OCI-LY3 (cell line): Measurements from ENCODE around the gene TRIM29.

ENCODE experiments used
- H2AFZ ChIP-seq: fragments of 200-600, 300-600 bp; shearing (Covaris generic); 2 replicates; pipeline ENCODE4 v1.6.0; 2014; ENCODE audit warnings: antibody characterized with exemption, low read depth, low read length
- H3K27ac ChIP-seq: fragments of 200-600, 300-600 bp; sonication (generic); 2 replicates; pipeline ENCODE4 v1.5.1; 2014; ENCODE audit warnings: mild to moderate bottlenecking, low read length, moderate library complexity, mixed read lengths
- H3K27me3 ChIP-seq: fragments of 200-600, 300-600 bp; sonication (generic); 2 replicates; pipeline ENCODE4 v1.6.1; 2014; ENCODE audit warnings: low read depth, low read length, mixed read lengths
- H3K36me3 ChIP-seq: fragments of 200-600, 300-600 bp; sonication (generic); replicated peaks from 2 replicates; pipeline ENCODE3; 2014; ENCODE audit warnings: low read depth, low read length, mixed read lengths
- H3K4me1 ChIP-seq: fragments of 300-600, 200-600 bp; sonication (generic); 2 replicates; pipeline ENCODE4 v1.6.1; 2014; ENCODE audit warnings: low read length, mixed read lengths
- H3K4me2 ChIP-seq: fragments of 200-600, 300-600 bp; sonication (generic); 2 replicates; pipeline ENCODE4 v1.6.1; 2014; ENCODE audit warnings: low read length, mixed read lengths
- H3K4me3 ChIP-seq: fragments of 300-600, 200-600 bp; sonication (generic); 2 replicates; pipeline ENCODE4 v1.5.1; 2014; ENCODE audit warnings: antibody characterized with exemption, mild to moderate bottlenecking, low read length, moderate library complexity
- H3K79me2 ChIP-seq: fragments of 300-600, 200-600 bp; shearing (Covaris generic); 2 replicates; pipeline ENCODE4 v1.6.1; 2014; ENCODE audit warnings: mild to moderate bottlenecking, low read length, mixed read lengths
- H3K9ac ChIP-seq: fragments of 300-600, 200-600 bp; shearing (Covaris generic); 2 replicates; pipeline ENCODE4 v1.6.0; 2014; ENCODE audit warnings: mild to moderate bottlenecking, low read length, moderate library complexity
- H3K9me3 ChIP-seq: fragments of 200-600, 300-600 bp; shearing (Covaris generic); 2 replicates; pipeline ENCODE4 v1.6.1; 2014; ENCODE audit warnings: low read length, mixed read lengths; ENCODE audit not compliant: insufficient read depth
- H4K20me1 ChIP-seq: fragments of 200-600, 300-600 bp; sonication (generic); 2 replicates; pipeline ENCODE4 v1.6.1; 2016; ENCODE audit warnings: low read length, mixed read lengths; ENCODE audit not compliant: insufficient read depth
- EZH2phosphoT487 ChIP-seq: fragments of 200-600 bp; shearing (Covaris generic); IDR thresholded peaks from 2 replicates; pipeline ENCODE4 v1.6.1; 2018; ENCODE audit warnings: antibody characterized with exemption, mixed run types, low read depth
- TF ChIP-seq, protein P1 (sequence below): fragments of 200-600, 300-600 bp; sonication (generic); IDR thresholded peaks from 2 replicates; pipeline ENCODE4 v1.5.1; 2014; ENCODE audit warnings: antibody characterized with exemption, low read length, low read depth

The TRIM29 gene

DNA sequence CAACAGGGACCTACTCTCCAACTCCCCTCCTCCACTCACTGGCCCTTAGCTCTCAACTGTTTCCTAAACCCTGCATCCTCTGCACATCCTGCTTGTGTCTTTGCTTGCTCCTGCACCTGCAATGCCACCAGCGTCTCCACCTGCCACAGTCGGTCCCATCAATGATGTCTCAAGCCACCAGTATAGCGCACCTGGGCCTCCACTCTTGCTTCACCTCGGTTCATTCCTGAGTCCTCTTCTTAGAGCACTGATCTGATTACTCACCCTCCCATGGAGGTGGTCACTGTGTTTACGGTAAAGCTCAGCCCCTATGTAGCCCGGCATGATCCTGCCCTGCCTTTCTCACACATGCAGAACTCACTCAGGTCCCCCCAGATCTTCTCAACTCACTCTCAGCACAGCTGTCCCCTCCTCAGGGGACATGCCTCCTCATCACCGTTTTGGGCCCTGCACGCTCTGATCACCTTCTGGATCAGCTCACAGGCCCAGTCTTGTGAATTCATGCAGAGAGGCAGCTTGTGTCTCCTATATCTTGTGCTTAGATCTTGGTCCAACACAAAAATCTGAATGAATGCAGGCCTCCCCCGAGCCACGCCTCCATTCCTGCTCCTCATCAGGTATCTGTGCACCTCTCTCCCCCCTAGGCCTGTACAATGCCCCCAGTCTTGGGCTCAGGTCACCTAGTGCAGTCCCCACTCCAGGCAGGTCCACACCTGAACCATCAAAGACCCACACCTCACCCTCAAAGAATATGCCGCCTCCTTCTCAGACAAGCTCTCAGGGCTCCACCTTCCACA is 31.4 kb downstream of the TRIM29 start:
- Histone ChIP-seq H3K27me3 (peaks cover 51% of the 10 kb centered on the region), H4K20me1 (no peaks in the 10 kb centered on the region), H3K9ac (no peak overlapping the region), H3K79me2 (no peaks in the 10 kb centered on the region), H3K36me3 (no peaks in the 10 kb centered on the region), H3K4me3 (no peak overlapping the region), H3K9me3 (no peaks in the 10 kb centered on the region), H3K4me1 (peaks cover 4% of the 10 kb centered on the region; the same call in 1 of the 2 replicates), H2AFZ (no peak overlapping the region), H3K27ac (no peak overlapping the region), H3K4me2 (no peak overlapping the region)
- TF ChIP-seq, protein P1, sequence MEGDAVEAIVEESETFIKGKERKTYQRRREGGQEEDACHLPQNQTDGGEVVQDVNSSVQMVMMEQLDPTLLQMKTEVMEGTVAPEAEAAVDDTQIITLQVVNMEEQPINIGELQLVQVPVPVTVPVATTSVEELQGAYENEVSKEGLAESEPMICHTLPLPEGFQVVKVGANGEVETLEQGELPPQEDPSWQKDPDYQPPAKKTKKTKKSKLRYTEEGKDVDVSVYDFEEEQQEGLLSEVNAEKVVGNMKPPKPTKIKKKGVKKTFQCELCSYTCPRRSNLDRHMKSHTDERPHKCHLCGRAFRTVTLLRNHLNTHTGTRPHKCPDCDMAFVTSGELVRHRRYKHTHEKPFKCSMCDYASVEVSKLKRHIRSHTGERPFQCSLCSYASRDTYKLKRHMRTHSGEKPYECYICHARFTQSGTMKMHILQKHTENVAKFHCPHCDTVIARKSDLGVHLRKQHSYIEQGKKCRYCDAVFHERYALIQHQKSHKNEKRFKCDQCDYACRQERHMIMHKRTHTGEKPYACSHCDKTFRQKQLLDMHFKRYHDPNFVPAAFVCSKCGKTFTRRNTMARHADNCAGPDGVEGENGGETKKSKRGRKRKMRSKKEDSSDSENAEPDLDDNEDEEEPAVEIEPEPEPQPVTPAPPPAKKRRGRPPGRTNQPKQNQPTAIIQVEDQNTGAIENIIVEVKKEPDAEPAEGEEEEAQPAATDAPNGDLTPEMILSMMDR, result no peak
- TF ChIP-seq EZH2phosphoT487, result no peak

DNA sequence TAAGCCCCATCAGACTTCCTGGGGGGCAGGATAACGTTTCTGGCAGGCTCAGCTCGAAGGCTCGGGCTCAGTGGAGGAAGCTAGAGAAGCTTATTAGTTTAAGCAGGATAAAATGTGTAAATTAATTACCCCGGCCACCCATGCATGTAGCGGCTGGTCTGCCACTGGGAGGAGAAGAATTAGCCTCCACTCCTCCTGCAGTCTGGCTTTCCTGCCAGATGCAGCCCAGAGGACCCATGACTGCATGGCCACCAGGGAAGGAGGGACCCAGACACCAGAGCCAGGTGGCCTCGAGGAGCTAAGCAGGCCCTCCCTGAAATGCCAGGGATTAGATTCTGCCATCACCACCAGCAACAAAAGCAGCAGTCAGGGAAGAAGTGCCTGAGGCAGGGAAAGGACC is 32.3 kb downstream of the TRIM29 start:
- no peak overlapping the region for H3K27ac ChIP-seq
- peaks cover 57% of the 10 kb centered on the region for H3K27me3 ChIP-seq

DNA sequence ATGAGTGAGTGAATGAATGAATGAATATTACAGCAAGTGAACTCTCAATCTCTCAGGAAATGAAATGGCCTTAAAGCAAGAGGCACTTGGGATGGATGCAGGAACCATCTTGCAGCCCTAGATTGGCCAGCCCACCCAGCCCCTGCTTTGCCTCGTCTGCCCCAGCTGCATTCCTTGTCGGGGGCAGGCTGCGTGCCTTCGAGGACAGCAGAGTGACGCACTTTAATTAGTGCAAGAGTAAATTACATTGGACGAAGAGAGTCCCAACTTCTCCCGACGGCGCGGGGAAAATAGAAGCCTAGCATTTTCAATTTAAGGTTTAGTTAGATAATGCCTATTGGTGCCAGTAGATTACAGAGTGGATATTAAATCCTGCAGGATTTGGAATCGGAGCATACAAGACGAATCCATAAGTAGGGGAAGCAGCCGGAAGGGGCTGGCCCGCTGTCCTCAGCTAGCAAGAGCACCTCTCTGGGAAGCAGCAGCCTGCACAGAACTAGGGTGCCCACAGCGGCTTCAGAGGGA is 33.8 kb downstream of the TRIM29 start:
- no peaks in the 10 kb centered on the region for H3K36me3 ChIP-seq
- H3K79me2 ChIP-seq, result no peaks in the 10 kb centered on the region
- H2AFZ ChIP-seq, result no peak overlapping the region
- no peak overlapping the region for H3K4me2 ChIP-seq
- TF ChIP-seq EZH2phosphoT487, result no peak
- TF ChIP-seq, protein P1, result no peak
- no peaks in the 10 kb centered on the region for H3K9me3 ChIP-seq
- H3K4me1 ChIP-seq, result peaks cover 4% of the 10 kb centered on the region; the same call in 1 of the 2 replicates
- H4K20me1 ChIP-seq, result no peaks in the 10 kb centered on the region
- H3K4me3 ChIP-seq, result no peak overlapping the region
- H3K27ac ChIP-seq, result no peak overlapping the region
- H3K9ac ChIP-seq, result no peak overlapping the region
- peaks cover 57% of the 10 kb centered on the region for H3K27me3 ChIP-seq

More for the DNA sequence above, 32.3 kb downstream of the TRIM29 start:
- H3K4me3 ChIP-seq, result no peak overlapping the region
- H3K9me3 ChIP-seq, result no peaks in the 10 kb centered on the region
- H3K79me2 ChIP-seq, result no peaks in the 10 kb centered on the region
- H2AFZ ChIP-seq, result no peak overlapping the region
- TF ChIP-seq EZH2phosphoT487, result no peak
- TF ChIP-seq, protein P1, result no peak
- H3K4me1 ChIP-seq, result peaks cover 4% of the 10 kb centered on the region; the same call in 1 of the 2 replicates
- H3K9ac ChIP-seq, result no peak overlapping the region
- H3K36me3 ChIP-seq, result no peaks in the 10 kb centered on the region
- no peak overlapping the region for H3K4me2 ChIP-seq
- no peaks in the 10 kb centered on the region for H4K20me1 ChIP-seq

DNA sequence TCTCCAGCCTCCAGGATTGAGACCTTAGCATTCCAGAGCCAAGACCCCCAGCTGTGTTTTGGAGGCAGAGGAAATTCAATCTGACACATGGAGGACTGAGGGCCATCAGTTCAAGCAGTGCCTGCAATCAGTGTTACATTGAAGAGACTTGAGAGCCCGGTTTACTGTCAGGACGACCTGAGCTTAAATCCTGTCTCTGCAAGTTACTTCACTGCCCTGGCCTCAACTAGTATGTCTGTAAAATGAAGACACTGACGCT is 35.1 kb downstream of the TRIM29 start:
- no peak for TF ChIP-seq EZH2phosphoT487
- TF ChIP-seq, protein P1, result no peak
- Histone ChIP-seq H2AFZ (no peak overlapping the region), H3K9me3 (no peaks in the 10 kb centered on the region), H3K79me2 (no peaks in the 10 kb centered on the region), H3K9ac (no peak overlapping the region), H3K4me2 (no peak overlapping the region), H3K36me3 (no peaks in the 10 kb centered on the region), H4K20me1 (no peaks in the 10 kb centered on the region), H3K4me1 (no peaks in the 10 kb centered on the region), H3K4me3 (no peak overlapping the region), H3K27ac (no peak overlapping the region), H3K27me3 (peaks cover 56% of the 10 kb centered on the region)
